Neural progenitor cell (in vitro differentiated cells): ENCODE data around the gene DYNLRB1.

Experiments used
- EZH2 ChIP-seq: fragments of 200-600 bp; sonication (generic); IDR thresholded peaks from 2 replicates; pipeline ENCODE4 v1.6.1; 2017; ENCODE audit warnings: antibody characterized with exemption, mild to moderate bottlenecking, moderate library complexity
- TF ChIP-seq, protein P1 (sequence below): fragments of 200-600 bp; sonication (generic); IDR thresholded peaks from 2 replicates; pipeline ENCODE4 v1.5.1; 2017; ENCODE audit warnings: antibody characterized with exemption, mild to moderate bottlenecking

GRCh38 chr20:34472246-34472925 lies 43.8 kb upstream of the DYNLRB1 start:
- no peak for TF ChIP-seq EZH2
- TF ChIP-seq, protein P1, sequence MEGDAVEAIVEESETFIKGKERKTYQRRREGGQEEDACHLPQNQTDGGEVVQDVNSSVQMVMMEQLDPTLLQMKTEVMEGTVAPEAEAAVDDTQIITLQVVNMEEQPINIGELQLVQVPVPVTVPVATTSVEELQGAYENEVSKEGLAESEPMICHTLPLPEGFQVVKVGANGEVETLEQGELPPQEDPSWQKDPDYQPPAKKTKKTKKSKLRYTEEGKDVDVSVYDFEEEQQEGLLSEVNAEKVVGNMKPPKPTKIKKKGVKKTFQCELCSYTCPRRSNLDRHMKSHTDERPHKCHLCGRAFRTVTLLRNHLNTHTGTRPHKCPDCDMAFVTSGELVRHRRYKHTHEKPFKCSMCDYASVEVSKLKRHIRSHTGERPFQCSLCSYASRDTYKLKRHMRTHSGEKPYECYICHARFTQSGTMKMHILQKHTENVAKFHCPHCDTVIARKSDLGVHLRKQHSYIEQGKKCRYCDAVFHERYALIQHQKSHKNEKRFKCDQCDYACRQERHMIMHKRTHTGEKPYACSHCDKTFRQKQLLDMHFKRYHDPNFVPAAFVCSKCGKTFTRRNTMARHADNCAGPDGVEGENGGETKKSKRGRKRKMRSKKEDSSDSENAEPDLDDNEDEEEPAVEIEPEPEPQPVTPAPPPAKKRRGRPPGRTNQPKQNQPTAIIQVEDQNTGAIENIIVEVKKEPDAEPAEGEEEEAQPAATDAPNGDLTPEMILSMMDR: no peak
